ENCODE data around the gene DIS3.

DIS3 gene

GRCh38 chr13:72716776-72717175 is 64.9 kb downstream of the DIS3 start:
- H3K36me3 ChIP-seq (replicated peaks; ENCODE audit: insufficient read depth, low read length): no peaks in the 10 kb centered on the region; the same call in 1 of the 2 replicates
- H2AFZ ChIP-seq (ENCODE audit: low read length): no peak overlapping the region
- no peak overlapping the region for H3K9ac ChIP-seq (ENCODE audit: low read length)
- H4K20me1 ChIP-seq (ENCODE audit: insufficient read depth, low read length): no peaks in the 10 kb centered on the region
- no peak overlapping the region for H3K4me2 ChIP-seq (ENCODE audit: low read depth, low read length)
- DNase-seq: no peak
- no peak overlapping the region for H3K27ac ChIP-seq (ENCODE audit: low read length)
- H3K4me1 ChIP-seq (ENCODE audit: low read length): no peaks in the 10 kb centered on the region
- no peaks in the 10 kb centered on the region for H3K27me3 ChIP-seq (replicated peaks; ENCODE audit: insufficient read depth, low read length)
- no peaks in the 10 kb centered on the region for H3K9me3 ChIP-seq (replicated peaks; ENCODE audit: insufficient read depth, low read length)
- no peaks in the 10 kb centered on the region for H3F3A ChIP-seq (ENCODE audit: insufficient read depth, low read length)
- H3K4me3 ChIP-seq (ENCODE audit: low read length): no peak overlapping the region
- no peaks in the 10 kb centered on the region for H3K9me2 ChIP-seq (replicated peaks; ENCODE audit: insufficient read depth, low read length)
- TF ChIP-seq CTCF (IDR thresholded peaks at IDR 0.05; ENCODE audit: low read length) (no peak), EZH2 (optimal IDR thresholded peaks at IDR 0.05; ENCODE audit: low read depth, low read length) (no peak), EZH2phosphoT487 (IDR thresholded peaks at IDR 0.05; ENCODE audit: low read length) (no peak)
- peaks cover 33% of the 10 kb centered on the region for H3K79me2 ChIP-seq (ENCODE audit: low read length)
